ENCODE results near the gene KHDC3L. TPM values are rescaled to one million over a fixed set of nuclear protein-coding genes. Genes with fewer than 3 reads are reported as not detected.
"Not testable (repeated sequence)": the region's sequence is repeated elsewhere in the genome, so short reads cannot be mapped to it uniquely, and the experiment has no call there.

Gene KHDC3L
- total RNA-seq, 1 donor from 2014 or later = not detected

- Mint-ChIP-seq H3K36me3 (ENCODE audit: low read depth) (no peaks in the 10 kb centered on the region), H3K27ac (no peak overlapping the region), H3K4me1 (peaks cover 6% of the 10 kb centered on the region), H3K4me3 (no peak overlapping the region), H3K27me3 (no peaks in the 10 kb centered on the region), H3K9me3 (peaks cover 2% of the 10 kb centered on the region)
- intact Hi-C loops (cut with micrococcal nuclease) = no loop called here
- TF ChIP-seq CTCF (IDR thresholded peaks at IDR 0.05) = no peak
- ChIA-PET POLR2A (no interaction called here), CTCF (interaction anchor here (0.5 kb wide), 1 partner anchor 122 kb away, joined by 3 read pairs; no protein-coding TSS in a partner anchor)
- no peak for DNase-seq
- no peak for ATAC-seq (ENCODE audit: low read depth)
These were observed 12.8 kb downstream of the KHDC3L start for GRCh38 chr6:73375216-73375615.

DNA sequence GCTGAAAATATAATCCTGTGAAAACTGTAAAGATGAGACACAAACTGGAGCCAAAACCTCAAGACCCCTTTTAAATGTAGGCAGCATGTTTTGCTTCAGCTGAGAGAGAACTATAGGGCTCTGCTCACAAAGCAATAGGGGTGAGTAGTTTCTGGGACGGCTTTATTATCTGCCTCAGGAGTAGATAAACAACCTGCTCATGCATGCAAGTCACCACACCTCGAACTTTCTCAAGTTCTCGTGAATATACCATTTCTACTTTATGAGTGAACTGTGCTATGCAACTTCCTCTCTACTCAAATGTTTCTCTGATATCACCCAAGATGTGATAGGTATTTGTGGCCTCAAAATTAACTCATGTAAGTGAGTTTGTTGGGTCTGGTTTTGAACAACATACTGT, 14.8 kb downstream of the KHDC3L start:
- H3K27ac Mint-ChIP-seq = no peak overlapping the region
- ATAC-seq (ENCODE audit: low read depth) (no peak), DNase-seq (no peak)
- H3K4me1 Mint-ChIP-seq = peaks cover 6% of the 10 kb centered on the region
- no peak overlapping the region for H3K4me3 Mint-ChIP-seq
- H3K36me3 Mint-ChIP-seq (ENCODE audit: low read depth) = no peaks in the 10 kb centered on the region
- intact Hi-C loops (cut with micrococcal nuclease) = no loop called here
- ChIA-PET CTCF (no interaction called here), POLR2A (interaction anchor here (0.9 kb wide), 1 partner anchor 48 kb away, joined by 3 read pairs; no protein-coding TSS in a partner anchor)
- H3K9me3 Mint-ChIP-seq = peaks cover 2% of the 10 kb centered on the region
- TF ChIP-seq CTCF (IDR thresholded peaks at IDR 0.05) = no peak
- H3K27me3 Mint-ChIP-seq = no peaks in the 10 kb centered on the region

GRCh38 chr6:73381531-73381930, 19.1 kb downstream of the KHDC3L start:
- H3K4me1 Mint-ChIP-seq; H3K27ac Mint-ChIP-seq; H3K36me3 Mint-ChIP-seq (ENCODE audit: low read depth); H3K9me3 Mint-ChIP-seq; DNase-seq; H3K4me3 Mint-ChIP-seq; intact Hi-C loops (cut with micrococcal nuclease); H3K27me3 Mint-ChIP-seq; ATAC-seq (ENCODE audit: low read depth); CTCF ChIA-PET; POLR2A ChIA-PET: not testable (repeated sequence)

DNA sequence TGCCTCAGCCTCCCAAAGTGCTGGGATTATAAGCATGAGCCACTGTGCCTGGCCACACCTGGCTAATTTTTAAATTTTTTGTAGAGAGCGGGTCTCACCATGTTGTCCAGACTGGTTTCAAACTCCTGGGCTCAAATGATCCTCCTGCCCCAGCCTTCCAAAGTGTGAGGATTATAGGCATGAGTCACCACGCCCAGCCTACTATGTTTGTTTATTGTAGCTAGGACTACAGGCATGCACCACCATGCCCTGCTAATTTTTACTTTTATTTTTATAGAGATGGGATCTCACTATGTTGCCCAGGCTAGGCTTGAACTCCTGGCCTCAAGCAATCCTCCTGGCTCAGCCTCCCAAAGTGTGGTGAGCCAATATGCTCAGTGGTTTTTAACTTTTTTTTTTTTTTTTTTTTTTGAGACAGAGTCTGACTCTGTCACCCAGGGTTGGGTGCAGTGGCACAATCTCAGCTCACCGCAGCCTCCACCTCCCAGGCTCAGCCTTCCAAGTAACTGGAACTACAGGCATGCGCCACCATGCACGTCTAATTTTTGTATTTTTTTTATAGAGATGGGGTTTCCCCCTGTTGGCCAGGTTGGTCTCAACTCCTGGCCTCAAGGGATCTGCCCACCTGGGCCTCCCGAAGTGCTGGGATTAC, 20.1 kb downstream of the KHDC3L start:
- H3K4me3 Mint-ChIP-seq = no peak overlapping the region
- POLR2A ChIA-PET = no interaction called here
- H3K27ac Mint-ChIP-seq = no peak overlapping the region
- no peaks in the 10 kb centered on the region for H3K27me3 Mint-ChIP-seq
- no peaks in the 10 kb centered on the region for H3K9me3 Mint-ChIP-seq
- H3K4me1 Mint-ChIP-seq = no peaks in the 10 kb centered on the region
- TF ChIP-seq CTCF (IDR thresholded peaks at IDR 0.05) = no peak
- DNase-seq (no peak), ATAC-seq (ENCODE audit: low read depth) (no peak)
- no peaks in the 10 kb centered on the region for H3K36me3 Mint-ChIP-seq (ENCODE audit: low read depth)
- intact Hi-C loops (cut with micrococcal nuclease) = no loop called here
- CTCF ChIA-PET = no interaction called here

DNA sequence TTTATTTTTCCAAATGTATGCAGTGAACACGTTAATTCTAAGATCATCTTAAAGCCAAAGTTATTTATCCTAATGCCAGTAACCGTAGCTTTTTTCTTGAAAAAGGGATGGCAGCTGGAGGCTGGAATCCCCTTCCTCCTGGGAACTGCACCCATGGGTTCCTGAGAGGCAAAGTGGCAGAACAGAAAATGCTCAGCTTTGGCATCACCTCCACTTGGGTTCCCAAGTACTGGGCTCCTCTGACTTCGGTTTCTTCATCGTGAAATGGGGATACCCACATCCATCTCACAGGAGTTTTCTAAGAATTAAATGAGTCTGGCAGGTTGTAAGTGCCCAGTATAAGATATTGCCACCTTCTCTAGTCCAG, 26.0 kb downstream of the KHDC3L start:
- DNase-seq (no peak), ATAC-seq (ENCODE audit: low read depth) (no peak)
- CTCF ChIA-PET = interaction anchor here (1.3 to 1.8 kb wide), 2 partner anchors 103 to 772 kb away, joined by 3 to 7 read pairs; no protein-coding TSS in a partner anchor
- no peak for TF ChIP-seq CTCF (IDR thresholded peaks at IDR 0.05)
- Mint-ChIP-seq H3K27me3 (peaks cover 3% of the 10 kb centered on the region), H3K36me3 (ENCODE audit: low read depth) (no peaks in the 10 kb centered on the region), H3K9me3 (no peaks in the 10 kb centered on the region), H3K27ac (no peak overlapping the region), H3K4me3 (peak overlapping the region; percentile 86), H3K4me1 (peaks cover 6% of the 10 kb centered on the region)
- intact Hi-C loops (cut with micrococcal nuclease) = loop anchor here (2.0 kb wide), 1 partner anchor 78 kb away; no protein-coding TSS in a partner anchor
- POLR2A ChIA-PET = no interaction called here
